Thyroid gland (tissue), 4 donors: Measurements from ENCODE around the gene CARD11. TPM values are rescaled to one million over a fixed set of nuclear protein-coding genes. Genes with fewer than 3 reads are reported as not detected.

ENCODE experiments used
- DNase-seq, 2 donors: peaks; one replicate each; pipeline ENCODE4 v3.0.0-alpha.2; 2019
- H3K27ac ChIP-seq, 3 donors: fragments of 200-600 bp; sonication (generic); 1 replicate in 2 of 3; 2 replicates in 1 of 3; pipeline ENCODE4 v1.5.1; 2016 to 2019; ENCODE audit warnings: mild to moderate bottlenecking in 1 of 3, moderate library complexity in 1 of 3
- H3K27me3 ChIP-seq: fragments of 200-600 bp; sonication (generic); one replicate; pipeline ENCODE4 v1.5.1; 2019
- H3K36me3 ChIP-seq, 2 donors: fragments of 200-600 bp; sonication (generic); one replicate each; pipeline ENCODE4 v1.5.1; 2016 to 2019
- H3K4me1 ChIP-seq, 2 donors: fragments of 200-600 bp; sonication (generic); one replicate each; pipeline ENCODE4 v1.5.1; 2017 to 2019
- H3K4me3 ChIP-seq, 3 donors: fragments of 200-600 bp; sonication (generic); replicated peaks in 1 of 3; 1 replicate in 2 of 3; 2 replicates in 1 of 3; pipeline ENCODE4 v1.5.1; 2016; ENCODE audit warnings: mild to moderate bottlenecking in 1 of 3
- H3K9me3 ChIP-seq: fragments of 200-600 bp; sonication (generic); one replicate; pipeline ENCODE4 v1.5.1; 2017
- CTCF ChIP-seq, 6 experiments: fragments of 200-600 bp in 3 of 6; fragments of 450-650 bp in 3 of 6; sonication (generic) in 3 of 6; IDR thresholded peaks; one replicate each; pipeline ENCODE4 v1.5.1; 2016 to 2019; ENCODE audit warnings: antibody characterized with exemption in 6 of 6, mild to moderate bottlenecking in 2 of 6, inconsistent platforms in 1 of 6, moderate library complexity in 1 of 6
- POLR2A ChIP-seq, 2 donors: fragments of 450-650 bp; IDR thresholded peaks; one replicate each; pipeline ENCODE4 v1.6.1; 2017; ENCODE audit warnings: antibody characterized with exemption in 2 of 2, mild to moderate bottlenecking in 2 of 2, moderate library complexity in 1 of 2
- WGBS, 2 donors: methylation state at CpG; one replicate each; pipeline ENCODE4 v1.1.5; 2017; 5-methylcytosine and 5-hydroxymethylcytosine counted together
- intact Hi-C: fragments of 100-400 bp; cut with DNase I; formaldehyde crosslinking; loops from one replicate; pipeline ENCODE4 v1.15.1; 2023
- total RNA-seq, 4 donors: library from RNA; depleted of rRNA; stranded (reverse); fragments of >200 nt; gene quantifications; one replicate each; pipeline ENCODE4 v1.2.3, GENCODE V29; 2016

Gene CARD11
- total RNA-seq, result 1 to 10 TPM in 3 of 4 donors, under 1 TPM in 1; 0.45 to 7.7 (median 1.9) TPM

- Histone ChIP-seq H3K36me3 (no peaks in the 10 kb centered on the region), H3K4me3 (no peak within 1 kb of the TSS), H3K4me1 (no peaks in the 10 kb centered on the region), H3K9me3 (no peaks in the 10 kb centered on the region), H3K27me3 (no peaks in the 10 kb centered on the region), H3K27ac (no peak within 1 kb of the TSS)
- intact Hi-C loops, result no loop called here
- 8% methylated on average over 38 to 39 of the region's 45 CpGs for WGBS, 2 donors
- TF ChIP-seq CTCF (IDR thresholded peaks at IDR 0.05), result no peak
- no peak for TF ChIP-seq POLR2A (IDR thresholded peaks at IDR 0.05)
- DNase-seq, result no peak
Measured at GRCh38 chr7:3043544-3044371, at the start of gene CARD11. TSS of gene CARD11 (minus strand) at chr7:3043867. CDS start at chr7:2958506, 85,361 bp downstream.

- Histone ChIP-seq H3K36me3 (no peaks in the 10 kb centered on the region), H3K27ac (no peak overlapping the region), H3K4me3 (no peak overlapping the region), H3K27me3 (no peaks in the 10 kb centered on the region), H3K9me3 (no peaks in the 10 kb centered on the region), H3K4me1 (no peaks in the 10 kb centered on the region)
- intact Hi-C loops, result no loop called here
- no peak for TF ChIP-seq POLR2A (IDR thresholded peaks at IDR 0.05)
- no peak for TF ChIP-seq CTCF (IDR thresholded peaks at IDR 0.05)
- WGBS, 2 donors, result 46 to 78% methylated on average over 6 of the region's 6 CpGs
- peak; percentile 2 to 15 for DNase-seq
Measured at GRCh38 chr7:3092468-3092867, 48.8 kb upstream of the CARD11 start.

- Histone ChIP-seq H3K9me3 (no peaks in the 10 kb centered on the region), H3K4me1 (no peaks in the 10 kb centered on the region), H3K27ac (no peak overlapping the region), H3K36me3 (no peaks in the 10 kb centered on the region), H3K4me3 (no peak overlapping the region), H3K27me3 (no peaks in the 10 kb centered on the region)
- WGBS, 2 donors, result 77 to 82% methylated on average over 8 of the region's 8 CpGs
- intact Hi-C loops, result no loop called here
- no peak for TF ChIP-seq CTCF (IDR thresholded peaks at IDR 0.05)
- no peak for TF ChIP-seq POLR2A (IDR thresholded peaks at IDR 0.05)
- no peak for DNase-seq
Measured at GRCh38 chr7:3091631-3092030, 48.0 kb upstream of the CARD11 start.

- no peaks in the 10 kb centered on the region for H3K27me3 ChIP-seq
- no peak for TF ChIP-seq POLR2A (IDR thresholded peaks at IDR 0.05)
- TF ChIP-seq CTCF (IDR thresholded peaks at IDR 0.05), result peak in 1 of 6 experiments; percentile 17
- no peak for DNase-seq
- no peaks in the 10 kb centered on the region for H3K9me3 ChIP-seq
- no peak overlapping the region for H3K4me3 ChIP-seq
- intact Hi-C loops, result no loop called here
- 27 to 48% methylated on average over 10 to 11 of the region's 11 CpGs for WGBS, 2 donors
- H3K27ac ChIP-seq, result no peak overlapping the region
- no peaks in the 10 kb centered on the region for H3K36me3 ChIP-seq
- H3K4me1 ChIP-seq, result no peaks in the 10 kb centered on the region
Measured at GRCh38 chr7:3089493-3089892, 45.8 kb upstream of the CARD11 start.

GRCh38 chr7:3087243-3087755, 43.6 kb upstream of the CARD11 start:
- Histone ChIP-seq H3K36me3 (no peaks in the 10 kb centered on the region), H3K4me3 (no peak overlapping the region), H3K27ac (no peak overlapping the region), H3K4me1 (no peaks in the 10 kb centered on the region), H3K9me3 (no peaks in the 10 kb centered on the region), H3K27me3 (no peaks in the 10 kb centered on the region)
- 47 to 58% methylated on average over 6 to 7 of the region's 7 CpGs for WGBS, 2 donors
- DNase-seq, result no peak
- intact Hi-C loops, result no loop called here
- TF ChIP-seq POLR2A (IDR thresholded peaks at IDR 0.05) (no peak), CTCF (IDR thresholded peaks at IDR 0.05) (no peak)
